ENCODE results near the gene BABAM2.

BABAM2 gene

DNA sequence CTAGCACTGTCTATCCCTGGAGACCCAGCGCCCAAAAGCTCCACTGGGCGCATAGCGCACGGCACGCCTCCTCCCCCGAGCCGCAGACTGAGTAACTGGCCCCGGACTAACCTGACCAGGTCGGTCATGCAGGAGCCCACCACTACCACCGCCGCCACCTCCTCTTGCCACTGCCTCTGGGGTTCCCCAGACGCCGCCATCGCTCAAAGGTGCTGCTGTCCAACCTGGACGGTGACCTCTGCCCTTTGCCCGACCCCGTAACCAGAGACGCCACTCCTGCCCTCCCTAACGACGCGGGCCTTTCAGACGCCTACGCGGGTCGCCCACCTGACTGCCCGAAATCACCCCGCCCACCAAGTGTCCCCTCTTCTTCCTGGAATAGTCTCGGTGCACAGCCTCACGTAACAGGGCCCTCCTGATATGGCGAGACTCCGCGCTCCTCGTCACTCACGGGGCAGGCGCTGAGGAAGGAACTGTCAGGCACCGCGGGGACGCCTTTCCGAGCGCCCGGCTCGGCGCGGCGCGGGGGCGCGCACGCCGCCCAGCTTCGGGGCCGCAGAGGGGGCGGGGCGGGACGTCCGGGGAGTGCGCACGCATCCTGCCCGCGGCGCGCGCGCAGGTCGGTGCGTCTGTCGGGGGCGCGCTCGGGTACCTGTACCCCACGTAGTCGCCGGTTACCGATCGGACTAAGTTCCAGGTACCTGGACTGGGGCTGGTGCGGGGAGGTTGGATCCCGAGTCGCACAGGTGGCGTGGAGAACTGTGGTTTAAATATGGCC is at the start of gene BABAM2, which contains the start of gene RBKS:
Gene BABAM2 (plus strand): TSS at position 584 of the 778 bp plus-strand sequence. CDS start 3,828 bp downstream, outside the sequence.
Gene RBKS (minus strand): TSS at position 242 of the 778 bp plus-strand sequence. CDS start 42 bp downstream, at position 200.
- peak within 1 kb of the TSS; percentile 89 for H3K9ac ChIP-seq (ENCODE audit: low read depth, low read length)
- H3K79me2 ChIP-seq (ENCODE audit: insufficient read depth, low read length) = peaks cover 32% of the 10 kb centered on the region
- H3K4me3 ChIP-seq (ENCODE audit: low read depth in 1 of 2, low read length in 2 of 2) = peak within 1 kb of the TSS; percentile 68 to 91
- ATAC-seq (ENCODE audit: insufficient read depth, low read depth) = peak; percentile 82
- H3K27ac ChIP-seq (ENCODE audit: low read length) = peak within 1 kb of the TSS; percentile 99
- H3K9me3 ChIP-seq (ENCODE audit: insufficient read depth, low read length, severe bottlenecking) = no peaks in the 10 kb centered on the region
- peak; percentile 88 for DNase-seq
- H4K20me1 ChIP-seq (ENCODE audit: insufficient read depth, low read length) = no peaks in the 10 kb centered on the region
- H3K27me3 ChIP-seq (ENCODE audit: insufficient read depth, low read length, poor library complexity) = no peaks in the 10 kb centered on the region
- peaks cover 10% of the 10 kb centered on the region for H3K36me3 ChIP-seq (ENCODE audit: insufficient read depth, low read length)
- TF ChIP-seq, protein P1, sequence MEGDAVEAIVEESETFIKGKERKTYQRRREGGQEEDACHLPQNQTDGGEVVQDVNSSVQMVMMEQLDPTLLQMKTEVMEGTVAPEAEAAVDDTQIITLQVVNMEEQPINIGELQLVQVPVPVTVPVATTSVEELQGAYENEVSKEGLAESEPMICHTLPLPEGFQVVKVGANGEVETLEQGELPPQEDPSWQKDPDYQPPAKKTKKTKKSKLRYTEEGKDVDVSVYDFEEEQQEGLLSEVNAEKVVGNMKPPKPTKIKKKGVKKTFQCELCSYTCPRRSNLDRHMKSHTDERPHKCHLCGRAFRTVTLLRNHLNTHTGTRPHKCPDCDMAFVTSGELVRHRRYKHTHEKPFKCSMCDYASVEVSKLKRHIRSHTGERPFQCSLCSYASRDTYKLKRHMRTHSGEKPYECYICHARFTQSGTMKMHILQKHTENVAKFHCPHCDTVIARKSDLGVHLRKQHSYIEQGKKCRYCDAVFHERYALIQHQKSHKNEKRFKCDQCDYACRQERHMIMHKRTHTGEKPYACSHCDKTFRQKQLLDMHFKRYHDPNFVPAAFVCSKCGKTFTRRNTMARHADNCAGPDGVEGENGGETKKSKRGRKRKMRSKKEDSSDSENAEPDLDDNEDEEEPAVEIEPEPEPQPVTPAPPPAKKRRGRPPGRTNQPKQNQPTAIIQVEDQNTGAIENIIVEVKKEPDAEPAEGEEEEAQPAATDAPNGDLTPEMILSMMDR (IDR thresholded peaks at IDR 0.05; ENCODE audit: borderline replicate concordance, extremely low read depth, low read length, poor library complexity, severe bottlenecking) = no peak
- no peak for TF ChIP-seq EZH2 (IDR thresholded peaks at IDR 0.05; ENCODE audit: borderline replicate concordance, low read depth, low read length, severe bottlenecking)
- H2AFZ ChIP-seq (ENCODE audit: low read depth, low read length) = peak within 1 kb of the TSS; percentile 99
- peak within 1 kb of the TSS; percentile 87 for H3K4me2 ChIP-seq (ENCODE audit: insufficient read depth, low read length)
- peaks cover 38% of the 10 kb centered on the region for H3K4me1 ChIP-seq (ENCODE audit: insufficient read depth, low read length)

- H3K4me1 ChIP-seq (ENCODE audit: insufficient read depth, low read length) = no peaks in the 10 kb centered on the region
- H2AFZ ChIP-seq (ENCODE audit: low read depth, low read length) = no peak overlapping the region
- DNase-seq = no peak
- H3K9me3 ChIP-seq (ENCODE audit: insufficient read depth, low read length, severe bottlenecking) = no peaks in the 10 kb centered on the region
- no peak overlapping the region for H3K4me3 ChIP-seq (ENCODE audit: low read depth in 1 of 2, low read length in 2 of 2)
- no peak overlapping the region for H3K4me2 ChIP-seq (ENCODE audit: insufficient read depth, low read length)
- no peaks in the 10 kb centered on the region for H4K20me1 ChIP-seq (ENCODE audit: insufficient read depth, low read length)
- H3K27ac ChIP-seq (ENCODE audit: low read length) = no peak overlapping the region
- TF ChIP-seq EZH2 (IDR thresholded peaks at IDR 0.05; ENCODE audit: borderline replicate concordance, low read depth, low read length, severe bottlenecking) = no peak
- TF ChIP-seq, protein P1 (IDR thresholded peaks at IDR 0.05; ENCODE audit: borderline replicate concordance, extremely low read depth, low read length, poor library complexity, severe bottlenecking) = no peak
- H3K27me3 ChIP-seq (ENCODE audit: insufficient read depth, low read length, poor library complexity) = no peaks in the 10 kb centered on the region
- H3K79me2 ChIP-seq (ENCODE audit: insufficient read depth, low read length) = no peaks in the 10 kb centered on the region
- H3K36me3 ChIP-seq (ENCODE audit: insufficient read depth, low read length) = no peaks in the 10 kb centered on the region
- ATAC-seq (ENCODE audit: insufficient read depth, low read depth) = no peak
- H3K9ac ChIP-seq (ENCODE audit: low read depth, low read length) = no peak overlapping the region
These were observed 47.6 kb upstream of the BABAM2 start for GRCh38 chr2:27842894-27843293.

DNA sequence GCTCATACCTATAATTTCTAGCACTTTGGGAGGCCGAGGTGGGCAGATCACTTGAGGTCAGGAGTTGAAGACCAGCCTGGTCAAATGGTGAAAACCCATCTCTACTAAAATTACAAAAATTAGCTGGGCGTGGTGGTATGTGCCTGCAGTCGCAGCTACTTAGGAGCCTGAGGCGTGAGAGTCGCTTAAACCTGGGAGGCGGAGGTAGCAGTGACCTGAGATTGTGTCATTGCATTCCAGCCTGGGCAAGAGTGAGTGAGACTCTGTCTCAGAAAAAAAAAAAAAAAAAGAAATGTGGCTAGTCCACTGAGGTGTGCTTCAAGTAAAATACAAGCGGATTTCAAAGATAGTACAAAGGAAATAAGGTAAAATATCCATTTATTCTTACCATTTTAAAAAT is 46.5 kb upstream of the BABAM2 start:
- H3K4me2 ChIP-seq (ENCODE audit: insufficient read depth, low read length) = no peak overlapping the region
- TF ChIP-seq, protein P1 (IDR thresholded peaks at IDR 0.05; ENCODE audit: borderline replicate concordance, extremely low read depth, low read length, poor library complexity, severe bottlenecking) = no peak
- no peak for TF ChIP-seq EZH2 (IDR thresholded peaks at IDR 0.05; ENCODE audit: borderline replicate concordance, low read depth, low read length, severe bottlenecking)
- H3K79me2 ChIP-seq (ENCODE audit: insufficient read depth, low read length) = no peaks in the 10 kb centered on the region
- ATAC-seq (ENCODE audit: insufficient read depth, low read depth) = no peak
- DNase-seq = no peak
- no peaks in the 10 kb centered on the region for H3K4me1 ChIP-seq (ENCODE audit: insufficient read depth, low read length)
- no peak overlapping the region for H2AFZ ChIP-seq (ENCODE audit: low read depth, low read length)
- H3K36me3 ChIP-seq (ENCODE audit: insufficient read depth, low read length) = no peaks in the 10 kb centered on the region
- H3K9me3 ChIP-seq (ENCODE audit: insufficient read depth, low read length, severe bottlenecking) = no peaks in the 10 kb centered on the region
- H4K20me1 ChIP-seq (ENCODE audit: insufficient read depth, low read length) = no peaks in the 10 kb centered on the region
- no peaks in the 10 kb centered on the region for H3K27me3 ChIP-seq (ENCODE audit: insufficient read depth, low read length, poor library complexity)
- H3K4me3 ChIP-seq (ENCODE audit: low read depth in 1 of 2, low read length in 2 of 2) = no peak overlapping the region
- H3K9ac ChIP-seq (ENCODE audit: low read depth, low read length) = no peak overlapping the region
- H3K27ac ChIP-seq (ENCODE audit: low read length) = no peak overlapping the region

Data from DND-41 (cell line).